ENCODE data around the gene GINS2. TPM values are rescaled to one million over a fixed set of nuclear protein-coding genes. Genes with fewer than 3 reads are reported as not detected.

GINS2 gene
- total RNA-seq, 3 donors from 2014 or later, result 1.2 to 11.8 (median 5.4) TPM

GRCh38 chr16:85733839-85734170, 45.1 kb upstream of the GINS2 start:
- DNase-seq (no peak), ATAC-seq (no peak)
- no peaks in the 10 kb centered on the region for H3K36me3 ChIP-seq (ENCODE audit: low read depth)
- no peak overlapping the region for H3K4me3 ChIP-seq
- no peaks in the 10 kb centered on the region for H3K4me1 ChIP-seq (ENCODE audit: low read depth)
- H3K9me3 ChIP-seq, result no peaks in the 10 kb centered on the region
- intact Hi-C loops (cut with DNase I, micrococcal nuclease), result no loop called here
- no peak for TF ChIP-seq CTCF (IDR thresholded peaks at IDR 0.05)

- DNase-seq, result no peak
- ATAC-seq, result no peak
- intact Hi-C loops (cut with DNase I, micrococcal nuclease), result no loop called here
- Histone ChIP-seq H3K4me3 (no peak overlapping the region), H3K9me3 (no peaks in the 10 kb centered on the region), H3K4me1 (ENCODE audit: low read depth) (no peaks in the 10 kb centered on the region), H3K36me3 (ENCODE audit: low read depth) (no peaks in the 10 kb centered on the region)
- TF ChIP-seq CTCF (IDR thresholded peaks at IDR 0.05), result no peak
Measured at GRCh38 chr16:85733155-85733838, 44.5 kb upstream of the GINS2 start.

- no peak overlapping the region for H3K4me3 ChIP-seq
- no peaks in the 10 kb centered on the region for H3K9me3 ChIP-seq
- DNase-seq, result no peak
- intact Hi-C loops (cut with DNase I, micrococcal nuclease), result no loop called here
- H3K4me1 ChIP-seq (ENCODE audit: low read depth), result no peaks in the 10 kb centered on the region
- no peaks in the 10 kb centered on the region for H3K36me3 ChIP-seq (ENCODE audit: low read depth)
- no peak for ATAC-seq
- TF ChIP-seq CTCF (IDR thresholded peaks at IDR 0.05), result no peak
Measured at GRCh38 chr16:85731179-85731578, 42.4 kb upstream of the GINS2 start.

GRCh38 chr16:85730186-85730465, 41.4 kb upstream of the GINS2 start:
- Histone ChIP-seq H3K4me3 (no peak overlapping the region), H3K9me3 (no peaks in the 10 kb centered on the region), H3K4me1 (ENCODE audit: low read depth) (no peaks in the 10 kb centered on the region), H3K36me3 (ENCODE audit: low read depth) (no peaks in the 10 kb centered on the region)
- no peak for TF ChIP-seq CTCF (IDR thresholded peaks at IDR 0.05)
- intact Hi-C loops (cut with DNase I, micrococcal nuclease), result no loop called here
- DNase-seq, result no peak
- ATAC-seq, result no peak

GRCh38 chr16:85729452-85730185, 40.9 kb upstream of the GINS2 start:
- ATAC-seq (no peak), DNase-seq (no peak)
- Histone ChIP-seq H3K9me3 (no peaks in the 10 kb centered on the region), H3K4me3 (no peak overlapping the region), H3K36me3 (ENCODE audit: low read depth) (no peaks in the 10 kb centered on the region), H3K4me1 (ENCODE audit: low read depth) (no peaks in the 10 kb centered on the region)
- intact Hi-C loops (cut with DNase I, micrococcal nuclease), result no loop called here
- no peak for TF ChIP-seq CTCF (IDR thresholded peaks at IDR 0.05)

Measured in mucosa of descending colon (tissue), 3 donors.